ENCODE results near the gene FGF8. TPM values are rescaled to one million over a fixed set of nuclear protein-coding genes. Genes with fewer than 3 reads are reported as not detected.

FGF8 gene
- polyA plus RNA-seq, 3 donors, result not detected

- Histone ChIP-seq H3K9ac (ENCODE audit: insufficient read depth, low read length, poor library complexity, severe bottlenecking) (no peak overlapping the region), H2AFZ (ENCODE audit: insufficient read depth, low read depth, low read length, poor library complexity, severe bottlenecking) (no peak overlapping the region), H3K4me3 (replicated peaks in 1 of 3; ENCODE audit: low read depth in 2 of 3, low read length in 3 of 3) (no peak overlapping the region), H3K27ac (ENCODE audit: low read depth in 1 of 2, low read length in 2 of 2) (no peak overlapping the region), H3K9me3 (replicated peaks in 1 of 2; ENCODE audit: control insufficient read depth in 1 of 2, insufficient read depth in 1 of 2, low read length in 2 of 2) (no peaks in the 10 kb centered on the region), H4K20me1 (ENCODE audit: insufficient read depth, low read length) (peaks cover 98% of the 10 kb centered on the region), H3K27me3 (ENCODE audit: control insufficient read depth in 2 of 2, insufficient read depth in 2 of 2, low read length in 2 of 2) (no peaks in the 10 kb centered on the region), H3K79me2 (ENCODE audit: insufficient read depth, low read length) (peaks cover 64% of the 10 kb centered on the region), H3K4me2 (replicated peaks; ENCODE audit: extremely low read depth, low read length, poor library complexity, severe bottlenecking) (no peak overlapping the region), H3K36me3 (replicated peaks in 1 of 2; ENCODE audit: control insufficient read depth in 1 of 2, insufficient read depth in 2 of 2, low read length in 2 of 2) (peaks cover 90 to 100% of the 10 kb centered on the region in 2 donors), H3K4me1 (ENCODE audit: control insufficient read depth in 1 of 2, insufficient read depth in 2 of 2, low read length in 2 of 2) (no peaks in the 10 kb centered on the region)
- Mint-ChIP-seq H3K4me1 (no peaks in the 10 kb centered on the region), H3K4me3 (no peak overlapping the region), H3K9me3 (no peaks in the 10 kb centered on the region), H3K36me3 (peaks cover 58 to 95% of the 10 kb centered on the region in 2 donors), H3K27ac (peak overlapping the region in 1 of 7 donors; percentile 62), H3K27me3 (ENCODE audit: low read depth in 3 of 3) (no peaks in the 10 kb centered on the region)
- DNase-seq, result no peak
- 100% methylated on average over 1 of the region's 1 CpG for WGBS (ENCODE audit: insufficient coverage)
- intact Hi-C loops (cut with micrococcal nuclease), result no loop called here
- TF ChIP-seq CTCF (IDR thresholded peaks at IDR 0.05), result no peak
Observed at GRCh38 chr10:101807158-101807557, 31.2 kb upstream of the FGF8 start.

GRCh38 chr10:101803511-101803910 lies 27.6 kb upstream of the FGF8 start:
- no peaks in the 10 kb centered on the region for H3K4me1 Mint-ChIP-seq
- Histone ChIP-seq H3K27me3 (ENCODE audit: control insufficient read depth in 2 of 2, insufficient read depth in 2 of 2, low read length in 2 of 2) (no peaks in the 10 kb centered on the region), H4K20me1 (ENCODE audit: insufficient read depth, low read length) (peaks cover 98% of the 10 kb centered on the region), H3K4me3 (replicated peaks in 1 of 3; ENCODE audit: low read depth in 2 of 3, low read length in 3 of 3) (no peak overlapping the region), H3K9ac (ENCODE audit: insufficient read depth, low read length, poor library complexity, severe bottlenecking) (no peak overlapping the region), H3K27ac (ENCODE audit: low read depth in 1 of 2, low read length in 2 of 2) (no peak overlapping the region), H3K36me3 (replicated peaks in 1 of 2; ENCODE audit: control insufficient read depth in 1 of 2, insufficient read depth in 2 of 2, low read length in 2 of 2) (peaks cover 94 to 100% of the 10 kb centered on the region in 2 donors), H2AFZ (ENCODE audit: insufficient read depth, low read depth, low read length, poor library complexity, severe bottlenecking) (no peak overlapping the region), H3K79me2 (ENCODE audit: insufficient read depth, low read length) (peaks cover 66% of the 10 kb centered on the region), H3K9me3 (replicated peaks in 1 of 2; ENCODE audit: control insufficient read depth in 1 of 2, insufficient read depth in 1 of 2, low read length in 2 of 2) (no peaks in the 10 kb centered on the region), H3K4me2 (replicated peaks; ENCODE audit: extremely low read depth, low read length, poor library complexity, severe bottlenecking) (no peak overlapping the region), H3K4me1 (ENCODE audit: control insufficient read depth in 1 of 2, insufficient read depth in 2 of 2, low read length in 2 of 2) (no peaks in the 10 kb centered on the region)
- whole genome bisulfite sequencing (ENCODE audit: insufficient coverage), result 90% methylated on average over 2 of the region's 4 CpGs
- H3K27ac Mint-ChIP-seq, result peak overlapping the region in 2 of 7 donors; percentile 10
- H3K36me3 Mint-ChIP-seq, result peaks cover 68 to 96% of the 10 kb centered on the region in 2 donors
- TF ChIP-seq CTCF (IDR thresholded peaks at IDR 0.05), result no peak
- H3K9me3 Mint-ChIP-seq, result no peaks in the 10 kb centered on the region
- no peak for DNase-seq
- H3K27me3 Mint-ChIP-seq (ENCODE audit: low read depth in 3 of 3), result no peaks in the 10 kb centered on the region
- intact Hi-C loops (cut with micrococcal nuclease), result no loop called here
- no peak overlapping the region for H3K4me3 Mint-ChIP-seq
